Subcutaneous abdominal adipose tissue (tissue), 5 donors: ENCODE measurements around the gene SLC7A10.
"Not testable (repeated sequence)": the region's sequence is repeated elsewhere in the genome, so short reads cannot be mapped to it uniquely, and the experiment has no call there.

Experiments used
- H3K27ac ChIP-seq: one replicate; pipeline ENCODE4 v1.7.0; 2013; ENCODE audit warnings: low read depth, mild to moderate bottlenecking, inconsistent platforms, low read length, moderate library complexity
- H3K27me3 ChIP-seq, 5 donors: one replicate each; pipeline ENCODE4 v1.7.0; 2013; ENCODE audit warnings: low read length in 5 of 5, inconsistent platforms in 1 of 5; ENCODE audit not compliant: control insufficient read depth in 5 of 5, insufficient read depth in 4 of 5
- H3K36me3 ChIP-seq, 5 donors: one replicate each; pipeline ENCODE4 v1.7.0; 2013; ENCODE audit warnings: low read length in 5 of 5; ENCODE audit not compliant: control insufficient read depth in 5 of 5, insufficient read depth in 5 of 5
- H3K4me1 ChIP-seq, 5 donors: one replicate each; pipeline ENCODE4 v1.7.0; 2013; ENCODE audit warnings: low read length in 5 of 5, mild to moderate bottlenecking in 3 of 5, moderate library complexity in 1 of 5; ENCODE audit not compliant: control insufficient read depth in 5 of 5, insufficient read depth in 5 of 5
- H3K4me3 ChIP-seq, 5 donors: one replicate each; pipeline ENCODE4 v1.7.0; 2013; ENCODE audit warnings: low read length in 5 of 5, low read depth in 1 of 5
- H3K9ac ChIP-seq, 5 donors: one replicate each; pipeline ENCODE4 v1.7.0; 2013; ENCODE audit warnings: low read length in 5 of 5, mild to moderate bottlenecking in 4 of 5, moderate library complexity in 3 of 5
- H3K9me3 ChIP-seq, 5 donors: one replicate each; pipeline ENCODE4 v1.7.0; 2013; ENCODE audit warnings: low read length in 5 of 5; ENCODE audit not compliant: control insufficient read depth in 5 of 5
- donor health status: healthy.
- donor health status: healthy.
- donor health status: healthy.
- donor health status: healthy.
- donor health status: healthy.

The SLC7A10 gene

DNA sequence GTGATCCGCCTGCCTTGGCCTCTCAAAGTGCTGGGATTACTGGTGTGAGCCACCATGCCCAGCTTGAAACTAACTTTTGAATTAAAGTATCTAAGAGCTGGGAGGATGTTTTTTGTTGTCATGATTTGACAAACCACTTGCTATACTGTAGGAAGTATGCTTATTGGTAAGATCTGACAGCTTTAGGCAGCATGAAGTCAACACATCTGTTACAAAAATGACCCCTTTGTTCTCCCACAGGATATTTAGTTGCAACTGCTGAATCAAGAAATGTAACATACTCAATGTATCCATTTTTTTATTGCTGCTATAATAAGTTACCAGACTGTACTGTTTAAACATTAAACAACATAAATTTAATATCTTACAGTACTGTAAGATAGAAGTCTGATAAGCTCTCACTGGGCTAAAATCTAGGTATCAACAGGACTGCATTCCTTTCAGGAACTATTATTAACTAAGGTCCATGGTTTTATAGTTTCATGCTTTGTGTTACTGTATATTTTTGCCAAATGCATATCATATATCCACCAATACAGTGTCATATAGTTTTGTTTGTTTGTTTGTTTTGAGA lies 54.3 kb downstream of the SLC7A10 start:
- H3K9ac ChIP-seq = no peak overlapping the region
- no peaks in the 10 kb centered on the region for H3K27me3 ChIP-seq
- peaks cover 0 to 3% (median 2%) of the 10 kb centered on the region in 5 donors for H3K9me3 ChIP-seq
- H3K27ac ChIP-seq = no peak overlapping the region
- peaks cover 5 to 15% (median 14%) of the 10 kb centered on the region in 5 donors for H3K4me1 ChIP-seq
- no peak overlapping the region for H3K4me3 ChIP-seq
- H3K36me3 ChIP-seq = no peaks in the 10 kb centered on the region

GRCh38 chr19:33168528-33168927 lies 57.1 kb downstream of the SLC7A10 start:
- H3K27me3 ChIP-seq = no peaks in the 10 kb centered on the region
- H3K4me1 ChIP-seq = peaks cover 0 to 5% (median 2%) of the 10 kb centered on the region in 5 donors
- peaks cover 0 to 3% (median 2%) of the 10 kb centered on the region in 5 donors for H3K9me3 ChIP-seq
- no peak overlapping the region for H3K9ac ChIP-seq
- no peak overlapping the region for H3K4me3 ChIP-seq
- H3K36me3 ChIP-seq = no peaks in the 10 kb centered on the region
- H3K27ac ChIP-seq = no peak overlapping the region

GRCh38 chr19:33167438-33167837 lies 58.2 kb downstream of the SLC7A10 start:
- H3K4me3 ChIP-seq = no peak overlapping the region
- H3K27me3 ChIP-seq = no peaks in the 10 kb centered on the region
- no peak overlapping the region for H3K9ac ChIP-seq
- H3K36me3 ChIP-seq = no peaks in the 10 kb centered on the region
- no peaks in the 10 kb centered on the region for H3K4me1 ChIP-seq
- H3K9me3 ChIP-seq = peaks cover 0 to 3% (median 2%) of the 10 kb centered on the region in 5 donors
- no peak overlapping the region for H3K27ac ChIP-seq

- H3K36me3 ChIP-seq, H3K4me3 ChIP-seq, H3K9me3 ChIP-seq, H3K9ac ChIP-seq, H3K27me3 ChIP-seq, H3K27ac ChIP-seq, H3K4me1 ChIP-seq: not testable (repeated sequence)
Measured at GRCh38 chr19:33166037-33166436, 59.6 kb downstream of the SLC7A10 start.

DNA sequence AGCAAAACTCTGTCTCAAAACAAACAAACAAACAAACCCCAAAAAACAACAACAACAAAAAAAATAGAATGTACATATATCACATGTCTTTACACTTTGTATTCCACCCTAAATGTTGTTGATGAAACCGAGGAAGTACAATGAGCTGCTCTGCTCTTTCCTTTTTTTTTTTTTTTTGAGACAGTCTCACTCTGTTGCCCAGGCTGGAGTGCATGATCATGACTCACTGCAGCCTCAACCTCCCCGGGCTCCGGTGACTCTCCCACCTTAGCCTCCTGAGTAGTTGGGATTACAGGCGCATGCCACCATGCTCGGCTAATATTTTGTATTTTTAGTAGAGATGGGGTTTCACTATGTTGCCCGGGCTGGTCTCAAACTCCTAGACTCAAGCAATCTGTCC lies 62.2 kb downstream of the SLC7A10 start:
- no peak overlapping the region for H3K4me3 ChIP-seq
- no peaks in the 10 kb centered on the region for H3K4me1 ChIP-seq
- H3K9me3 ChIP-seq = peaks cover 0 to 3% (median 2%) of the 10 kb centered on the region in 5 donors
- H3K27ac ChIP-seq = no peak overlapping the region
- H3K27me3 ChIP-seq = no peaks in the 10 kb centered on the region
- H3K9ac ChIP-seq = no peak overlapping the region
- H3K36me3 ChIP-seq = no peaks in the 10 kb centered on the region

DNA sequence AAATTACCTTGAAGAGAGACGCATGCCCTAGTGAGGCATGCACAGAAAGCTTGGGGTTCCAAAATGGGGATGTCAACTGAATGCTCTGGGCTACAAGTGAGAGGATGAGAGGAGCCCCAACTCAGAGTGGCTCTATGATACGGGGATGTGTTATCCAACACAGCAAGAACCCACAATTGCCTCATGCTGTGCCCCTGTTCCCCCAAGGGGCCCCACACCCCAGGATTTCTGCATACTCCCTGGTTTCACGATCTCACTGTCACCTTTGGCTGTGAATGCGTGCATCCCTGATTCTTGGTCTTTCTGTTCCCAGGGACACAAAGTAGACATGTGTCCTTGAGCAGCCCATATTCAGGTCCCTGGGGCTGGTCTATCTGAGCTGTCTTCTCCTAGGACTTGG lies 64.4 kb downstream of the SLC7A10 start:
- Histone ChIP-seq H3K4me3 (no peak overlapping the region), H3K27ac (no peak overlapping the region), H3K4me1 (peaks cover 0 to 3% (median 0%) of the 10 kb centered on the region in 5 donors), H3K9me3 (no peaks in the 10 kb centered on the region), H3K27me3 (no peaks in the 10 kb centered on the region), H3K36me3 (no peaks in the 10 kb centered on the region), H3K9ac (no peak overlapping the region)

DNA sequence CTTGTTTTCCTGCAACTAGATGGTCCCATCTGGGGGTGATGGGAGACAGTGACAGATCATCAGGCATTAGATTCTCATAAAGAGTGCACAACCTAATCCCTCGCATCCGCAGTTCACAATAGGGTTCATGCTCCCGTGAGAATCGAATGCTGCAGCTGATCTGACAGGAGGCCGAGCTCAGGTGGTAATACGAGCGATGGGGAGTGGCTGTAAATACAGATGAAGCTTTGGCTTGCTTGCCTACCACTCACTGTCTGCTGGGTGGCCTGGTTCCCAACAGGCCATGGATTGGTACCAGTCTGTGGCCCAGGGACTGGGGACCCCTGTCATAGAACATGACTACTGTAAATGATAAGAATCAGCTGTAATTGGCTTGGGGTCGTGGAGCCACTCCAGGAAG lies 65.8 kb downstream of the SLC7A10 start:
- Histone ChIP-seq H3K9ac (no peak overlapping the region), H3K4me3 (no peak overlapping the region), H3K4me1 (peaks cover 0 to 3% (median 0%) of the 10 kb centered on the region in 5 donors), H3K27me3 (no peaks in the 10 kb centered on the region), H3K9me3 (no peaks in the 10 kb centered on the region), H3K27ac (no peak overlapping the region), H3K36me3 (no peaks in the 10 kb centered on the region)

DNA sequence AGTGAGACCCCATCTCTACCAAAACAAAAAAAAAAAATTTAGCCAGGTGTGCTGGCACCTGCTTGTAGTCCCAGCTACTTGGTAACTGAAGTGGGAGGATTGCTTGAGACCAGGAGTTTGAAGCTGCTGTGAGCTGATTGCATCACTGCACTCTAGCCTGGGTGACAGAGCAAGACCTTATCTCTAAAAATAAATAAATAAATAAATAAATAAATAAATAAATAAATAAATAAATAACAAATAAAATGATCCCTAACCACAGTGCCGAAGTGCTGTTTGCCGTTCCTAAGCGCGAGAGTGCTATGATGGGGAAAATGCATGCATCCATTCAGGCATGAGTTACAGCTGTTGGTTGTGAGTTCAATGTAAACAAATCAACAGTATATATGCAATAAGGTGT lies 66.5 kb downstream of the SLC7A10 start:
- Histone ChIP-seq H3K9me3 (no peaks in the 10 kb centered on the region), H3K27me3 (no peaks in the 10 kb centered on the region), H3K36me3 (no peaks in the 10 kb centered on the region), H3K9ac (no peak overlapping the region), H3K4me1 (peaks cover 0 to 3% (median 0%) of the 10 kb centered on the region in 5 donors), H3K4me3 (no peak overlapping the region), H3K27ac (no peak overlapping the region)
